Caco-2 (cell line): ENCODE measurements around the gene STEAP2. TPM values are rescaled to one million over a fixed set of nuclear protein-coding genes. Genes with fewer than 3 reads are reported as not detected.
A peak's percentile ranks its signal among the peaks of the same experiment; 100 is the strongest.

ENCODE experiments used
- BruUV-seq: library from RNA; stranded (reverse); fragments of 400-500 nt; replicated peaks from 2 replicates; lab custom pipeline; 2021; lab: Mats Ljungman, UMichigan
- CTCF ChIA-PET: fragments of 300-600 bp; sonication (Branson Sonifier 250); formaldehyde crosslinking; loops from one replicate; lab custom pipeline; 2022; ENCODE audit warnings: antibody characterized with exemption; lab: Charles Lee
- POLR2A ChIA-PET: fragments of 300-600 bp; sonication (Branson Sonifier 250); formaldehyde crosslinking; loops from one replicate; lab custom pipeline; 2022; ENCODE audit warnings: antibody characterized with exemption; lab: Charles Lee
- DNase-seq, 2 experiments: peaks; one replicate each; pipeline versions ENCODE4 v3.0.0 to v3.0.0-alpha.2; 2020 to 2022
- H3K27me3 ChIP-seq: replicated peaks from 2 replicates; pipeline ENCODE4 v1.6.0; 2011; ENCODE audit warnings: low read length; ENCODE audit not compliant: control insufficient read depth, insufficient read depth
- H3K36me3 ChIP-seq: 2 replicates; pipeline ENCODE4 v1.5.1; 2011; ENCODE audit warnings: low read length; ENCODE audit not compliant: control insufficient read depth, insufficient read depth
- H3K4me1 ChIP-seq: fragments of 250-450 bp; sonication (Bioruptor Pico); 2 replicates; pipeline ENCODE4 v1.5.1; 2020; ENCODE audit warnings: mild to moderate bottlenecking
- H3K4me3 ChIP-seq: 2 replicates; pipeline ENCODE4 v1.5.1; 2011; ENCODE audit warnings: low read depth, mild to moderate bottlenecking, control low read depth, low read length
- H3K9me3 ChIP-seq: fragments of 250-450 bp; sonication (Bioruptor Pico); 2 replicates; pipeline ENCODE4 v1.5.1; 2020; ENCODE audit warnings: mild to moderate bottlenecking, moderate library complexity
- H3K27ac Mint-ChIP-seq: one replicate; pipeline ENCODE4 v1.8.0; 2022; ENCODE audit warnings: mixed read lengths; ENCODE audit not compliant: unreplicated experiment
- H3K27me3 Mint-ChIP-seq: one replicate; pipeline ENCODE4 v1.8.0; 2022; ENCODE audit warnings: mixed read lengths; ENCODE audit not compliant: insufficient read depth, unreplicated experiment
- H3K36me3 Mint-ChIP-seq: one replicate; pipeline ENCODE4 v1.8.0; 2022; ENCODE audit warnings: mild to moderate bottlenecking, mixed read lengths; ENCODE audit not compliant: insufficient read depth, unreplicated experiment
- H3K4me1 Mint-ChIP-seq: one replicate; pipeline ENCODE4 v1.8.0; 2022; ENCODE audit warnings: low read depth, mixed read lengths; ENCODE audit not compliant: unreplicated experiment
- H3K4me3 Mint-ChIP-seq: one replicate; pipeline ENCODE4 v1.8.0; 2022; ENCODE audit warnings: mild to moderate bottlenecking, moderate library complexity, mixed read lengths; ENCODE audit not compliant: unreplicated experiment
- H3K9me3 Mint-ChIP-seq: one replicate; pipeline ENCODE4 v1.8.0; 2022; ENCODE audit warnings: mixed read lengths; ENCODE audit not compliant: unreplicated experiment
- CTCF ChIP-seq, 2 experiments: fragments of 200-600 bp in 1 of 2; IDR thresholded peaks; 1 replicate in 1 of 2; 2 replicates in 1 of 2; pipeline versions ENCODE4 v1.5.1 to v1.8.0; 2011 to 2022; ENCODE audit warnings: antibody characterized with exemption in 1 of 2, control low read depth in 1 of 2, inconsistent platforms in 1 of 2, low read depth in 1 of 2, low read length in 1 of 2, mild to moderate bottlenecking in 1 of 2, moderate library complexity in 1 of 2; ENCODE audit not compliant: insufficient read depth in 1 of 2, severe bottlenecking in 1 of 2, unreplicated experiment in 1 of 2
- intact Hi-C: fragments of 100-400 bp; cut with micrococcal nuclease; formaldehyde crosslinking; loops from one replicate; pipeline ENCODE4 v1.10.0; 2022; ENCODE audit not compliant: unreplicated experiment
- total RNA-seq: library from RNA; stranded (reverse); gene quantifications from 2 replicates; pipeline ENCODE4 v1.2.3, GENCODE V29; 2022

STEAP2 gene
- total RNA-seq, 1 experiment from 2014 or later = 13.5 TPM

GRCh38 chr7:90210981-90211380, 559 bp upstream of the STEAP2 start:
- H3K27me3 Mint-ChIP-seq = no peaks in the 10 kb centered on the region
- Histone ChIP-seq H3K27me3 (no peaks in the 10 kb centered on the region), H3K4me3 (peak overlapping the region; percentile 67), H3K9me3 (no peaks in the 10 kb centered on the region), H3K36me3 (no peaks in the 10 kb centered on the region; the same call in 1 of the 2 replicates), H3K4me1 (0 out of 2 replicates have a peak, but pooled peaks cover 8% of the 10 kb centered on the region)
- peak overlapping the region; percentile 85 for H3K27ac Mint-ChIP-seq
- intact Hi-C loops = loop anchor here (1.0 to 2.0 kb wide), 4 partner anchors 34 to 87 kb away; partner anchors contain the start of genes CFAP69 and STEAP1
- no peak for TF ChIP-seq CTCF (IDR thresholded peaks at IDR 0.05; ENCODE audit: insufficient read depth in 1 of 2, low read depth in 1 of 2, low read length in 1 of 2, severe bottlenecking in 1 of 2, unreplicated experiment in 1 of 2)
- H3K36me3 Mint-ChIP-seq = no peaks in the 10 kb centered on the region
- ChIA-PET CTCF (interaction anchor here (0.6 to 1.9 kb wide), 14 partner anchors 11 to 217 kb away, joined by 3 to 13 read pairs (median 4); partner anchors contain the start of gene STEAP1), POLR2A (interaction anchor here (0.5 to 1.7 kb wide), 3 partner anchors 32 to 70 kb away, joined by 3 to 6 read pairs (median 5); no protein-coding TSS in a partner anchor)
- BruUV-seq = TSS peak; percentile 79
- peak in 1 of 2 experiments; percentile 14 for DNase-seq
- H3K4me3 Mint-ChIP-seq = no peak overlapping the region
- H3K4me1 Mint-ChIP-seq = no peaks in the 10 kb centered on the region
- H3K9me3 Mint-ChIP-seq = no peaks in the 10 kb centered on the region

- Mint-ChIP-seq H3K9me3 (no peaks in the 10 kb centered on the region), H3K4me3 (no peak overlapping the region), H3K4me1 (no peaks in the 10 kb centered on the region), H3K27me3 (no peaks in the 10 kb centered on the region), H3K27ac (peak overlapping the region; percentile 85), H3K36me3 (no peaks in the 10 kb centered on the region)
- ChIA-PET POLR2A (interaction anchor here (1.7 kb wide), 1 partner anchor 64 kb away, joined by 6 read pairs; no protein-coding TSS in a partner anchor), CTCF (interaction anchor here (0.6 to 1.9 kb wide), 10 partner anchors 12 to 1708 kb away, joined by 3 to 13 read pairs (median 4); partner anchors contain the start of gene STEAP1)
- DNase-seq = peak in 1 of 2 experiments; percentile 34
- Histone ChIP-seq H3K36me3 (no peaks in the 10 kb centered on the region; the same call in 1 of the 2 replicates), H3K4me3 (peak overlapping the region; percentile 67), H3K9me3 (no peaks in the 10 kb centered on the region), H3K27me3 (no peaks in the 10 kb centered on the region), H3K4me1 (0 out of 2 replicates have a peak, but pooled peaks cover 8% of the 10 kb centered on the region)
- no TSS peak for BruUV-seq
- intact Hi-C loops = loop anchor here (1.0 kb wide), 1 partner anchor 24 kb away; no protein-coding TSS in a partner anchor
- TF ChIP-seq CTCF (IDR thresholded peaks at IDR 0.05; ENCODE audit: insufficient read depth in 1 of 2, low read depth in 1 of 2, low read length in 1 of 2, severe bottlenecking in 1 of 2, unreplicated experiment in 1 of 2) = no peak
These were observed 582 bp downstream of the STEAP2 start for GRCh38 chr7:90212149-90212495.

GRCh38 chr7:90213521-90213920, 2.0 kb downstream of the STEAP2 start:
- no peak for DNase-seq
- Histone ChIP-seq H3K27me3 (no peaks in the 10 kb centered on the region), H3K36me3 (no peaks in the 10 kb centered on the region; the same call in 1 of the 2 replicates), H3K4me1 (0 out of 2 replicates have a peak, but pooled peaks cover 8% of the 10 kb centered on the region), H3K9me3 (no peaks in the 10 kb centered on the region), H3K4me3 (no peak overlapping the region)
- no peaks in the 10 kb centered on the region for H3K36me3 Mint-ChIP-seq
- H3K4me3 Mint-ChIP-seq = no peak overlapping the region
- H3K27me3 Mint-ChIP-seq = no peaks in the 10 kb centered on the region
- no peaks in the 10 kb centered on the region for H3K4me1 Mint-ChIP-seq
- CTCF ChIA-PET = no interaction called here
- H3K27ac Mint-ChIP-seq = no peak overlapping the region
- intact Hi-C loops = no loop called here
- no peaks in the 10 kb centered on the region for H3K9me3 Mint-ChIP-seq
- TF ChIP-seq CTCF (IDR thresholded peaks at IDR 0.05; ENCODE audit: insufficient read depth in 1 of 2, low read depth in 1 of 2, low read length in 1 of 2, severe bottlenecking in 1 of 2, unreplicated experiment in 1 of 2) = no peak
- no TSS peak for BruUV-seq
- POLR2A ChIA-PET = no interaction called here
